Parathyroid adenoma (tissue), 2 donors: Measurements from ENCODE around the gene UNC13C.

Source experiments
- H2AFZ ChIP-seq: fragments of 300-600 bp; sonication (generic); one replicate; pipeline ENCODE4 v1.7.0; 2017; ENCODE audit warnings: antibody characterized with exemption, mild to moderate bottlenecking
- H3K27ac ChIP-seq: fragments of 300-600 bp; sonication (generic); one replicate; pipeline ENCODE4 v1.7.0; 2017
- H3K27me3 ChIP-seq: fragments of 300-600 bp; sonication (generic); one replicate; pipeline ENCODE4 v1.7.0; 2017; ENCODE audit warnings: low read length; ENCODE audit not compliant: control insufficient read depth, insufficient read depth
- H3K36me3 ChIP-seq: fragments of 300-600 bp; sonication (generic); one replicate; pipeline ENCODE4 v1.7.0; 2017; ENCODE audit warnings: low read length; ENCODE audit not compliant: control insufficient read depth, insufficient read depth
- H3K4me1 ChIP-seq: fragments of 300-600 bp; sonication (generic); one replicate; pipeline ENCODE4 v1.7.0; 2017; ENCODE audit warnings: control low read depth
- H3K4me2 ChIP-seq: fragments of 300-600 bp; sonication (generic); one replicate; pipeline ENCODE4 v1.7.0; 2017; ENCODE audit warnings: low read length
- H3K4me3 ChIP-seq: fragments of 300-600 bp; sonication (generic); one replicate; pipeline ENCODE4 v1.7.0; 2017; ENCODE audit warnings: low read depth, low read length
- H3K79me2 ChIP-seq: fragments of 300-600 bp; sonication (generic); one replicate; pipeline ENCODE4 v1.7.0; 2017; ENCODE audit warnings: control low read depth
- H3K9ac ChIP-seq: fragments of 300-600 bp; sonication (generic); one replicate; pipeline ENCODE4 v1.7.0; 2017; ENCODE audit warnings: mild to moderate bottlenecking
- H3K9me3 ChIP-seq: fragments of 300-600 bp; sonication (generic); one replicate; pipeline ENCODE4 v1.7.0; 2017; ENCODE audit warnings: low read length; ENCODE audit not compliant: control insufficient read depth
- CTCF ChIP-seq: fragments of 300-600 bp; sonication (generic); IDR thresholded peaks from one replicate; pipeline ENCODE4 v1.7.0; 2017; ENCODE audit warnings: antibody characterized with exemption, mild to moderate bottlenecking
- donor health status: primary hyperparathyroidism.

Gene UNC13C

GRCh38 chr15:53982876-53983275, 4.6 kb downstream of the UNC13C start:
- H3K9me3 ChIP-seq: no peaks in the 10 kb centered on the region
- no peaks in the 10 kb centered on the region for H3K79me2 ChIP-seq
- H3K4me2 ChIP-seq: no peak overlapping the region
- H3K4me3 ChIP-seq: no peak overlapping the region
- no peak overlapping the region for H2AFZ ChIP-seq
- H3K9ac ChIP-seq: no peak overlapping the region
- H3K36me3 ChIP-seq: no peaks in the 10 kb centered on the region
- TF ChIP-seq CTCF: no peak
- H3K4me1 ChIP-seq: no peaks in the 10 kb centered on the region
- H3K27ac ChIP-seq: no peak overlapping the region
- H3K27me3 ChIP-seq: no peaks in the 10 kb centered on the region

GRCh38 chr15:53984221-53984620, 6.0 kb downstream of the UNC13C start:
- no peaks in the 10 kb centered on the region for H3K9me3 ChIP-seq
- H3K36me3 ChIP-seq: no peaks in the 10 kb centered on the region
- no peak for TF ChIP-seq CTCF
- H3K27me3 ChIP-seq: no peaks in the 10 kb centered on the region
- H3K27ac ChIP-seq: no peak overlapping the region
- no peak overlapping the region for H2AFZ ChIP-seq
- H3K9ac ChIP-seq: no peak overlapping the region
- no peaks in the 10 kb centered on the region for H3K4me1 ChIP-seq
- H3K4me2 ChIP-seq: no peak overlapping the region
- no peak overlapping the region for H3K4me3 ChIP-seq
- H3K79me2 ChIP-seq: no peaks in the 10 kb centered on the region

GRCh38 chr15:53985562-53985961, 7.3 kb downstream of the UNC13C start:
- Histone ChIP-seq H3K79me2 (no peaks in the 10 kb centered on the region), H3K4me3 (no peak overlapping the region), H3K27ac (no peak overlapping the region), H3K36me3 (no peaks in the 10 kb centered on the region), H3K9me3 (no peaks in the 10 kb centered on the region), H3K27me3 (no peaks in the 10 kb centered on the region), H2AFZ (no peak overlapping the region), H3K4me2 (no peak overlapping the region), H3K4me1 (no peaks in the 10 kb centered on the region), H3K9ac (no peak overlapping the region)
- TF ChIP-seq CTCF: no peak

- no peaks in the 10 kb centered on the region for H3K9me3 ChIP-seq
- H3K27me3 ChIP-seq: no peaks in the 10 kb centered on the region
- no peak overlapping the region for H3K9ac ChIP-seq
- no peak overlapping the region for H2AFZ ChIP-seq
- no peaks in the 10 kb centered on the region for H3K36me3 ChIP-seq
- no peak for TF ChIP-seq CTCF
- no peaks in the 10 kb centered on the region for H3K4me1 ChIP-seq
- no peak overlapping the region for H3K4me2 ChIP-seq
- H3K79me2 ChIP-seq: no peaks in the 10 kb centered on the region
- H3K27ac ChIP-seq: no peak overlapping the region
- H3K4me3 ChIP-seq: no peak overlapping the region
Measured at GRCh38 chr15:53987480-53987879, 9.2 kb downstream of the UNC13C start.

- no peaks in the 10 kb centered on the region for H3K79me2 ChIP-seq
Measured at GRCh38 chr15:54007256-54007655, 29.0 kb downstream of the UNC13C start.

More at GRCh38 chr15:54007256-54007655, 29.0 kb downstream of the UNC13C start:
- H3K36me3 ChIP-seq: no peaks in the 10 kb centered on the region
- no peak overlapping the region for H3K4me2 ChIP-seq
- H3K9ac ChIP-seq: no peak overlapping the region
- no peak for TF ChIP-seq CTCF
- H3K27ac ChIP-seq: no peak overlapping the region
- H3K27me3 ChIP-seq: no peaks in the 10 kb centered on the region
- no peaks in the 10 kb centered on the region for H3K4me1 ChIP-seq
- H2AFZ ChIP-seq: no peak overlapping the region
- H3K9me3 ChIP-seq: no peaks in the 10 kb centered on the region
- H3K4me3 ChIP-seq: no peak overlapping the region
